Karpas-422 (cell line): ENCODE data around the gene TCOF1. TPM values are rescaled to one million over a fixed set of nuclear protein-coding genes. Genes with fewer than 3 reads are reported as not detected.

ENCODE experiments used
- DNase-seq: peaks from one replicate; pipeline ENCODE4 v3.0.0-alpha.2; 2015
- H2AFZ ChIP-seq: fragments of 200-600 bp; sonication (generic); 2 replicates; pipeline ENCODE4 v1.6.1; 2014; ENCODE audit warnings: antibody characterized with exemption, low read length, mixed read lengths
- H3K27ac ChIP-seq: fragments of 200-600 bp; sonication (generic); 2 replicates; pipeline ENCODE4 v1.5.1; 2014; ENCODE audit warnings: mild to moderate bottlenecking, low read length, moderate library complexity
- H3K27me3 ChIP-seq: fragments of 200-600 bp; sonication (generic); 2 replicates; pipeline ENCODE4 v1.6.1; 2014; ENCODE audit warnings: low read length, mixed read lengths
- H3K36me3 ChIP-seq: fragments of 200-600 bp; sonication (generic); 2 replicates; pipeline ENCODE4 v1.6.1; 2014; ENCODE audit warnings: low read length, mixed read lengths; ENCODE audit not compliant: insufficient read depth
- H3K4me1 ChIP-seq: fragments of 200-600 bp; sonication (generic); 2 replicates; pipeline ENCODE4 v1.6.1; 2014; ENCODE audit warnings: mild to moderate bottlenecking, low read length, mixed read lengths
- H3K4me2 ChIP-seq: fragments of 200-600 bp; sonication (generic); 2 replicates; pipeline ENCODE4 v1.6.1; 2014; ENCODE audit warnings: low read length, low read depth, mild to moderate bottlenecking; ENCODE audit not compliant: poor library complexity, severe bottlenecking
- H3K4me3 ChIP-seq: fragments of 200-600 bp; sonication (generic); 2 replicates; pipeline ENCODE4 v1.5.1; 2014; ENCODE audit warnings: mild to moderate bottlenecking, antibody characterized with exemption, low read length, mixed read lengths
- H3K79me2 ChIP-seq: fragments of 200-600 bp; sonication (generic); 2 replicates; pipeline ENCODE4 v1.6.1; 2014; ENCODE audit warnings: mild to moderate bottlenecking, low read length, mixed read lengths
- H3K9ac ChIP-seq: fragments of 200-600 bp; sonication (generic); 2 replicates; pipeline ENCODE4 v1.6.0; 2014; ENCODE audit warnings: low read length
- H3K9me2 ChIP-seq: fragments of 200-600 bp; sonication (generic), shearing (Covaris generic); replicated peaks from 2 replicates; pipeline ENCODE4 v1.6.0; 2014; ENCODE audit warnings: mild to moderate bottlenecking, low read length, moderate library complexity; ENCODE audit not compliant: insufficient read depth
- H3K9me3 ChIP-seq: fragments of 300-700, 200-600 bp; sonication (generic); 2 replicates; pipeline ENCODE4 v1.6.1; 2014; ENCODE audit warnings: low read length, mixed read lengths
- H4K20me1 ChIP-seq: fragments of 200-600 bp; sonication (generic); 2 replicates; pipeline ENCODE4 v1.6.1; 2014; ENCODE audit warnings: mild to moderate bottlenecking, antibody characterized with exemption, low read length, low read depth; ENCODE audit not compliant: insufficient read depth
- total RNA-seq: library from RNA; depleted of rRNA; stranded (reverse); fragments of >200 nt; shearing (Covaris generic); gene quantifications from 2 replicates; pipeline ENCODE4 v1.2.3, GENCODE V29; 2014; ENCODE audit warnings: low replicate concordance

TCOF1 gene
- total RNA-seq, 1 experiment from 2014 or later = 23.0 TPM

DNA sequence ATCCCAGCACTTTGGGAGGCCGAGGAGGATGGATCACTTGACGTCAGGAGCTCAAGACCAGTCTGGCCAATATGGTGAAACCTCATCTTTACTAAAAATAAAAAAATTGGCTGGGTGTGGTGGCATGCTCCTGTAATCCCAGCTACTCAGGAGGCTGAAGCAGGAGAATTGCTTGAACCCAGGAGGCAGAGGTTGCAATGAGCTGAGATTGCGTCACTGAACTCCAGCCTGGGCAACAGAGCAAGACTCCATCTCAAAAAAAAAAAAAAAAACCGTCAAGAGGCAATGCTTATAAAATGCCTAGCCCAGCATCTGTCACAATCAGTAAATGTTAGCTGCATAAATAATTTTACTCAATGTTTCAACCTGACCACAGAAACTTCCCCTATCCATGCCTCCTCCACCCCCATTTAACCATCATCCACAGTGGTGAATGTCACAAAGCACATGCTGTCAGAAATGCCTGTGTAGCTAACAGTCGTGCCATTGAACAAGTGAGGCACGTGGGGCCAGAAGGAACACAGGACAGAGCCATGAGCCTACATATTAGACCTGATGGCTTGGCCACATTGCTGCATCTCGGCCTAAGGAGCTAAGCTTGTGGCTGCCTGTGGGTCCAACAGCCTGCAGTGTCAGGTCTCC is 16.8 kb upstream of the TCOF1 start:
- Histone ChIP-seq H3K4me3 (no peak overlapping the region), H3K79me2 (no peaks in the 10 kb centered on the region), H3K27ac (no peak overlapping the region), H3K4me1 (no peaks in the 10 kb centered on the region), H3K36me3 (no peaks in the 10 kb centered on the region), H3K9me2 (no peaks in the 10 kb centered on the region), H3K9me3 (no peaks in the 10 kb centered on the region), H3K4me2 (no peak overlapping the region), H2AFZ (no peak overlapping the region), H3K27me3 (no peaks in the 10 kb centered on the region), H4K20me1 (no peaks in the 10 kb centered on the region), H3K9ac (no peak overlapping the region)
- DNase-seq = no peak

DNA sequence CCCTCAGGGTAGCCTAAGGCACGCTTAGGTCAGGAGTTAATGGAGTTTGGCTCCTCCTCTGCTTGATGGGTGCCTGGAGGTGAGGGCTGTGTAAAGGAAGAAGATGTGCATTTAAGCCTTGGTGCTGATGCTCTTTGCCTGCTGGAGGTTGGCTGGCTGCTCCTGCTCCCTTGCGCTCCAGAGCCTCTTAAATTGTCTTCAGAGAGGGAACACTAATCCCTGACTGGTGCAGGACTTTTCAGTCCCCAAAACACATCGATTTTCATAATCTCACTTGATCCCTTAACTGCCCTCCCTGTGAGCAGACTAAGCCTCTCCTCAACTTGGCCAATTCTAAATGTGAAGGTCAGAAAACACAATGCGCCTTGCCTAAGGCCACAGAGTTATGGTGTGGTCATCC is 16.2 kb upstream of the TCOF1 start:
- Histone ChIP-seq H3K27me3 (no peaks in the 10 kb centered on the region), H3K4me3 (no peak overlapping the region), H3K79me2 (no peaks in the 10 kb centered on the region), H4K20me1 (no peaks in the 10 kb centered on the region), H3K4me2 (no peak overlapping the region), H3K36me3 (no peaks in the 10 kb centered on the region), H3K9ac (no peak overlapping the region), H3K9me2 (no peaks in the 10 kb centered on the region), H2AFZ (no peak overlapping the region), H3K4me1 (no peaks in the 10 kb centered on the region), H3K27ac (no peak overlapping the region), H3K9me3 (no peaks in the 10 kb centered on the region)
- DNase-seq = no peak

GRCh38 chr5:150341989-150342388 is 15.5 kb upstream of the TCOF1 start:
- no peak for DNase-seq

GRCh38 chr5:150342583-150342982 is 14.9 kb upstream of the TCOF1 start:
- Histone ChIP-seq H3K4me3 (no peak overlapping the region), H3K9me3 (no peaks in the 10 kb centered on the region), H3K36me3 (no peaks in the 10 kb centered on the region), H3K27me3 (no peaks in the 10 kb centered on the region), H4K20me1 (no peaks in the 10 kb centered on the region), H3K9me2 (no peaks in the 10 kb centered on the region), H3K4me2 (no peak overlapping the region), H3K27ac (no peak overlapping the region), H3K9ac (no peak overlapping the region), H2AFZ (no peak overlapping the region), H3K79me2 (no peaks in the 10 kb centered on the region), H3K4me1 (no peaks in the 10 kb centered on the region)
- DNase-seq = no peak

More at GRCh38 chr5:150341989-150342388, 15.5 kb upstream of the TCOF1 start:
- no peaks in the 10 kb centered on the region for H3K9me3 ChIP-seq
- H4K20me1 ChIP-seq = no peaks in the 10 kb centered on the region
- H3K4me3 ChIP-seq = no peak overlapping the region
- no peaks in the 10 kb centered on the region for H3K9me2 ChIP-seq
- no peaks in the 10 kb centered on the region for H3K27me3 ChIP-seq
- no peaks in the 10 kb centered on the region for H3K4me1 ChIP-seq
- H3K4me2 ChIP-seq = no peak overlapping the region
- H3K36me3 ChIP-seq = no peaks in the 10 kb centered on the region
- H3K27ac ChIP-seq = no peak overlapping the region
- no peak overlapping the region for H2AFZ ChIP-seq
- H3K9ac ChIP-seq = no peak overlapping the region
- H3K79me2 ChIP-seq = no peaks in the 10 kb centered on the region

DNA sequence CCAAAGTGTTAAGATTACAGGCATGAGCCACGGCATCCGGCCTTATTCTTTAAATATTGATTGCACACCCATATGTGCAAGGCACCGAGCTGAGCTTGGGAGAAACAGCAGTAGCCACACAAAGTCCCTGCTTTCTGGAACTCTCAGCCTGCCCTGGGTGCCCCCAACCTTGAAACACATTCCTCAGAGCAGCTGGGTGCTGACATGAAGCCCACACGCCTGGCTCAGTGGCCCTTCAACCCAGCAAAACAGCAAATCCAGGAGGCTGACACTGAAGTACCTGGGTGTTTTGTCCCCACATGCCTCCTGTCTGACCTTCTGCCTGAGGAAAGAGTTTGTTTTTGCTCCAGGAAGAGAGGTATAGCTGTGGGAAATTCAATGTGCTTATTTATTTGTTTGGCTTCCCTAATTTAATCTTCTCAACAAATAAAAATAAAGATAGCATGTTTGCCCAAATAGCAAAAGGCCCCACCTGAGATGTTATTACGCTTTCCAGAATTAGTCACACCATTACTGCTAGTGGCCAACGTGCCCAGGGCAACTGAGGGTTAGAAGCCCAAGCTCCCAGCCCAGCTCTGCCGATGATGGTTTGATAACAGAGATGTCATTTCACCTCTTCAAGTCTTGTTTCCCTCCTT is 13.4 kb upstream of the TCOF1 start:
- no peak overlapping the region for H3K9ac ChIP-seq
- H4K20me1 ChIP-seq = no peaks in the 10 kb centered on the region
- no peaks in the 10 kb centered on the region for H3K4me1 ChIP-seq
- no peaks in the 10 kb centered on the region for H3K9me3 ChIP-seq
- no peak overlapping the region for H2AFZ ChIP-seq
- H3K27ac ChIP-seq = no peak overlapping the region
- DNase-seq = no peak
- no peaks in the 10 kb centered on the region for H3K79me2 ChIP-seq
- no peaks in the 10 kb centered on the region for H3K36me3 ChIP-seq
- H3K4me2 ChIP-seq = no peak overlapping the region
- no peak overlapping the region for H3K4me3 ChIP-seq
- H3K9me2 ChIP-seq = no peaks in the 10 kb centered on the region
- no peaks in the 10 kb centered on the region for H3K27me3 ChIP-seq

DNA sequence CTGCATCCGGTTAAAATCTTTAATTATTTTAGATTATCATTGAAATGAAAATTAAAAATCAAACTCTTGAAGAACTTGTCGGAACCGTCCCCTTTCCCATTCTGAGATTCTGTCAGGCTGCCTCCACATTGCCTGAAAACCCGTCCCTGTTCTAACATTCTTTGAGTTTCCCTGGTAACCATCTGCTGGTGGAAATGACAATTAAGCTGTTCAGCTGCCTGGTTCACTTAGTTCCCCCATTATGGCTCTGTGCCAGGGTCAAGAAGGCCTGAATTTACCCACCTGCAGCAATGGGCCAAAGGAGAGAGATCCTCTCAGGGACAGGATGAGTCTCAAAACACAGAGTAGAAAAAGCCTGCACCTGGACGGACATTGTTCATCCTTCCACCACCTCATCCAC is 11.8 kb upstream of the TCOF1 start:
- Histone ChIP-seq H3K9me3 (no peaks in the 10 kb centered on the region), H3K4me2 (no peak overlapping the region), H3K27me3 (no peaks in the 10 kb centered on the region), H4K20me1 (no peaks in the 10 kb centered on the region), H3K79me2 (no peaks in the 10 kb centered on the region), H3K36me3 (no peaks in the 10 kb centered on the region), H3K9ac (no peak overlapping the region), H3K27ac (no peak overlapping the region), H2AFZ (no peak overlapping the region), H3K9me2 (no peaks in the 10 kb centered on the region), H3K4me3 (no peak overlapping the region), H3K4me1 (peaks cover 8% of the 10 kb centered on the region)
- no peak for DNase-seq

GRCh38 chr5:150346592-150346991 is 10.9 kb upstream of the TCOF1 start:
- Histone ChIP-seq H3K79me2 (no peaks in the 10 kb centered on the region), H3K9ac (no peak overlapping the region), H3K4me1 (peaks cover 10% of the 10 kb centered on the region), H3K36me3 (no peaks in the 10 kb centered on the region), H3K9me2 (no peaks in the 10 kb centered on the region), H3K27ac (no peak overlapping the region), H3K4me2 (no peak overlapping the region), H2AFZ (no peak overlapping the region), H3K27me3 (no peaks in the 10 kb centered on the region), H3K4me3 (no peak overlapping the region), H3K9me3 (no peaks in the 10 kb centered on the region), H4K20me1 (no peaks in the 10 kb centered on the region)
- DNase-seq = no peak

DNA sequence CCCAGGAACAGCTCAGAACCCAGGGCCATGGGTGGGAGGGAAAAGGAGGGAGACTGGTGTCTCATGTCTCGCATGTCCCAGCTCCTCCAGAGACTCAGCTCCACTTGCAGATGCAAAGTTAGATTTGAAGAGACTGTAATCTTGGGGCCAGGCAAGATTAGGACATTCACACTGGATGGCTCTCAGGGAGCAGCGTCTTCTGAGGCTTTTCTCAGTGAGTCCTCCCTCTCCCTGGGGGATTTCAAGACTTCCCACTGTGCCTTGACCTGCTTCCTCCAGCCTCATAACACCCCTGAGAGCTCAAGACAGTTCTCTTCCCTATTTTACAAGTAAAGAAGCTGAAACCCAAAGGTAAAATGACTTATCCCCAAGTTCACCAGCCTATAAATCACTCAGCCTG is 10.5 kb upstream of the TCOF1 start:
- Histone ChIP-seq H2AFZ (no peak overlapping the region), H3K27ac (no peak overlapping the region), H3K9me2 (no peaks in the 10 kb centered on the region), H3K4me1 (peaks cover 10% of the 10 kb centered on the region), H3K36me3 (no peaks in the 10 kb centered on the region), H3K27me3 (no peaks in the 10 kb centered on the region), H3K9ac (no peak overlapping the region), H3K4me3 (no peak overlapping the region), H3K79me2 (no peaks in the 10 kb centered on the region), H3K9me3 (no peaks in the 10 kb centered on the region), H3K4me2 (no peak overlapping the region), H4K20me1 (no peaks in the 10 kb centered on the region)
- no peak for DNase-seq
